Mesenteric fat pad (tissue), 1 donor: ENCODE results near the gene GRXCR1. TPM values are rescaled to one million over a fixed set of nuclear protein-coding genes. Genes with fewer than 3 reads are reported as not detected.

Experiments
- total RNA-seq: library from RNA; stranded (reverse); fragmentation: NEBNext Ultra II Directional; extraction: Animal tissue kit (Norgen Biotek cat#: 25700); gene quantifications from one replicate; pipeline ENCODE4 v1.2.1, GENCODE V29; 2021
- donor health status: DM: yes; HTN: yes; CAD: no.

Gene GRXCR1
- total RNA-seq, 1 donor from 2014 or later = not detected

Other genes with a start within 250 kb of the GRXCR1 start
- gene ATP8A1, start 235.6 kb upstream of the GRXCR1 start, total RNA-seq = 11.3 TPM